Naive thymus-derived CD4-positive, alpha-beta T cell (primary cell): ENCODE data around the gene FAM120B. TPM values are rescaled to one million over a fixed set of nuclear protein-coding genes. Genes with fewer than 3 reads are reported as not detected.

Experiments used
- ATAC-seq: fragments of 150-1000 bp; cut with Tn5 transposase; 2 replicates; pipeline ENCODE4 v1.10.0; 2021; ENCODE audit warnings: mild to moderate bottlenecking, moderate library complexity
- CTCF ChIA-PET: fragments of 350-600 bp; sonication (Branson Sonifier 250); formaldehyde crosslinking; loops from one replicate; lab custom pipeline; 2021; ENCODE audit warnings: antibody characterized with exemption; lab: Charles Lee
- POLR2A ChIA-PET: fragments of 350-600 bp; sonication (Branson Sonifier 250); formaldehyde crosslinking; loops from one replicate; lab custom pipeline; 2021; ENCODE audit warnings: antibody characterized with exemption, inconsistent platforms; lab: Charles Lee
- DNase-seq, 9 donors: peaks; one replicate each; pipeline versions ENCODE4 v3.0.0 to v3.0.0-alpha.2; 2020 to 2022; ENCODE audit warnings: mixed read lengths in 1 of 9
- H3K27ac ChIP-seq: one replicate; pipeline ENCODE4 v1.7.0; 2013; ENCODE audit warnings: mild to moderate bottlenecking, low read depth, low read length, moderate library complexity
- H3K27me3 ChIP-seq, 2 donors: one replicate each; pipeline ENCODE4 v1.7.0; 2013; ENCODE audit warnings: low read length in 2 of 2, mild to moderate bottlenecking in 2 of 2, moderate library complexity in 2 of 2; ENCODE audit not compliant: control insufficient read depth in 2 of 2, insufficient read depth in 2 of 2
- H3K36me3 ChIP-seq, 3 experiments: 1 replicate in 2 of 3; 2 replicates in 1 of 3; pipeline ENCODE4 v1.7.0; 2013; ENCODE audit warnings: low read length in 3 of 3, mild to moderate bottlenecking in 3 of 3, moderate library complexity in 1 of 3; ENCODE audit not compliant: insufficient read depth in 3 of 3, control insufficient read depth in 2 of 3
- H3K4me1 ChIP-seq, 2 donors: one replicate each; pipeline ENCODE4 v1.7.0; 2013; ENCODE audit warnings: low read length in 2 of 2, mild to moderate bottlenecking in 2 of 2, moderate library complexity in 1 of 2; ENCODE audit not compliant: control insufficient read depth in 2 of 2, insufficient read depth in 2 of 2
- H3K4me3 ChIP-seq: 2 replicates; pipeline ENCODE4 v1.7.0; 2013; ENCODE audit warnings: mild to moderate bottlenecking, low read length
- H3K9me3 ChIP-seq, 3 experiments: 1 replicate in 2 of 3; 2 replicates in 1 of 3; pipeline ENCODE4 v1.7.0; 2013; ENCODE audit warnings: low read length in 3 of 3; ENCODE audit not compliant: control insufficient read depth in 2 of 3
- H3K27ac Mint-ChIP-seq, 9 donors: one replicate each; pipeline ENCODE4 v1.8.0; 2020 to 2022; ENCODE audit warnings: mixed read lengths in 9 of 9, mild to moderate bottlenecking in 8 of 9, moderate library complexity in 5 of 9, inconsistent platforms in 2 of 9
- H3K27me3 Mint-ChIP-seq, 5 donors: one replicate each; pipeline ENCODE4 v1.8.0; 2021 to 2022; ENCODE audit warnings: mixed read lengths in 5 of 5, mild to moderate bottlenecking in 1 of 5
- H3K36me3 Mint-ChIP-seq, 5 donors: one replicate each; pipeline ENCODE4 v1.8.0; 2020 to 2022; ENCODE audit warnings: mixed read lengths in 5 of 5, mild to moderate bottlenecking in 3 of 5, inconsistent platforms in 1 of 5
- H3K4me1 Mint-ChIP-seq, 7 donors: one replicate each; pipeline ENCODE4 v1.8.0; 2020 to 2022; ENCODE audit warnings: mixed read lengths in 7 of 7, mild to moderate bottlenecking in 3 of 7, inconsistent platforms in 1 of 7
- H3K4me3 Mint-ChIP-seq, 10 donors: one replicate each; pipeline ENCODE4 v1.8.0; 2020 to 2022; ENCODE audit warnings: mild to moderate bottlenecking in 10 of 10, mixed read lengths in 10 of 10, moderate library complexity in 6 of 10, inconsistent platforms in 2 of 10
- H3K9me3 Mint-ChIP-seq, 11 donors: one replicate each; pipeline ENCODE4 v1.8.0; 2020 to 2022; ENCODE audit warnings: mixed read lengths in 11 of 11, mild to moderate bottlenecking in 4 of 11, inconsistent platforms in 1 of 11, moderate library complexity in 1 of 11
- intact Hi-C, 2 donors: fragments of 100-400 bp; cut with micrococcal nuclease; formaldehyde crosslinking; loops; one replicate each; pipeline ENCODE4 v1.15.1; 2023
- polyA plus RNA-seq, 2 donors: library from polyadenylated mRNA; unstranded; fragments of 300-500 nt; fragmentation: Illumina TruSeq; gene quantifications; one replicate each; pipeline ENCODE4 v1.2.3, GENCODE V29; 2021
- total RNA-seq, 6 experiments: library from RNA in 5 of 6; stranded (reverse) in 5 of 6; gene quantifications; 1 replicate in 5 of 6; 2 replicates in 1 of 6; pipeline ENCODE4 v1.2.3 and lab custom pipeline; 2021 to 2026

The FAM120B gene
- total and polyA plus RNA-seq, 7 experiments from 2014 or later, result 27.2 to 53.4 (median 35.5) TPM

DNA sequence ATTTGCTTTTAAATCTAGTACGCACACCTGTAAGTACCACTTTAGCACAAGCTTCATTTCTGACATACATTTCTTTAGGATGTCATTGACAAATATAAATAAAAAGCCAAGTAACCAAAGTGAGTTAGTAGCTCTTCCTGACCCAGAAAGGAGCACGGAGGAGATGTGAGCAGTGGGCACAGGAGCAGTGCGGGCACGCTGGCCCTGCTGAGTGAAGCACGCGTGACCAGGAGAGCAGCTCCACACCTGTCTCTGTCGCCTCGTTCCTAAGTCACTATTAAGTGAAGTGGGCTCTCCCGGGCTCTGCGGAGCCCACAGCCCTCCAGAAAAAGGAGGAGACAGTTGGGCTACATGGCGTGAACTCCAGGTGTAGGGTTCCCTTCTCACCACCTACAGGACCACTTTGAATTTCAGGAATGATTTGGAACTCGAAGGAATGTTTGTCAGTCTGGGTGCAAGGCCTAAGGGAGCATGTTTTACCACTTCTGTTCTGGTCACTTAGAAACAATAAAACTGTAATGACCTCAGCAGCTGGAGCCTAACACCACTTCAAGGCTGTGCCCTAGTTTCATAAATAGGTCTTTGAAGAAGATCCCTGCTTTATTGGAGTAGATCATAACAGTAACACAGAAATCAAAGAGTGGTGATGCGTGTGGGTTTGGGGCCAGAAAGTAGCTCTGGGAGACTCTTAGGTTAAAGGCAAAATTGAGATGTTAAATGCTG lies 95.9 kb downstream of the FAM120B start:
- no peaks in the 10 kb centered on the region for H3K9me3 ChIP-seq
- no peak overlapping the region for H3K4me3 ChIP-seq
- Mint-ChIP-seq H3K27me3 (no peaks in the 10 kb centered on the region), H3K4me3 (no peak overlapping the region), H3K36me3 (peaks cover 5 to 64% (median 27%) of the 10 kb centered on the region in 5 donors), H3K27ac (peak overlapping the region in 6 of 9 donors; percentile 8 to 52 (median 40)), H3K9me3 (peaks cover 0 to 4% (median 0%) of the 10 kb centered on the region in 11 donors), H3K4me1 (peaks cover 0 to 14% (median 0%) of the 10 kb centered on the region in 7 donors)
- H3K4me1 ChIP-seq, result no peaks in the 10 kb centered on the region
- intact Hi-C loops, result no loop called here
- CTCF ChIA-PET, result interaction anchor here (0.5 kb wide), 1 partner anchor 558 kb away, joined by 3 read pairs; no protein-coding TSS in a partner anchor
- no peaks in the 10 kb centered on the region for H3K27me3 ChIP-seq
- ATAC-seq, result no peak
- peaks cover under 1 to 69% (median 6%) of the 10 kb centered on the region in 3 experiments for H3K36me3 ChIP-seq
- POLR2A ChIA-PET, result no interaction called here
- DNase-seq, result no peak
- no peak overlapping the region for H3K27ac ChIP-seq

DNA sequence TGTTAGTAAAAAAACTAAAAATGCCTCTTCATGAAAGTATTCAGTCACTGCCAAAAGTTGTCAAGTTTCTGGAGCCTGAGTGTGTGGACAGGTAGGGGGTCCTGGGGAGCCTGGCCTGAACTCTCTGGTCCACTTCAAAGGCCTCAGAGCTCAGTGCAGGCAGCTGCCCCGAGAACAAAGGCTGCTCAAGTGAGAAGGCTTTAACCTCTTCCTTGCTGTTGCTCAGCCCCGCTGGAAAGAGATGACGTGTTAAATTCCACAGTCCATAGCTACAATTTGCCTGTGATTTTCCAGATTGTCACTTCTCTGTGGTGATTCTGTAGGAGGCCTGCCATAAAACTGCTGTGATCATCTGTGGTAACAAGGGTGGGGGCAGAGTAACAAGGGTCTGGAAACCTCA lies 96.9 kb downstream of the FAM120B start:
- ChIA-PET POLR2A (no interaction called here), CTCF (no interaction called here)
- no peaks in the 10 kb centered on the region for H3K4me1 ChIP-seq
- H3K4me3 ChIP-seq, result no peak overlapping the region
- Mint-ChIP-seq H3K4me3 (no peak overlapping the region), H3K36me3 (peaks cover 5 to 68% (median 35%) of the 10 kb centered on the region in 5 donors), H3K27ac (peak overlapping the region in 4 of 9 donors; percentile 8 to 48 (median 42)), H3K9me3 (peaks cover 0 to 4% (median 0%) of the 10 kb centered on the region in 11 donors), H3K4me1 (peaks cover 0 to 21% (median 0%) of the 10 kb centered on the region in 7 donors), H3K27me3 (no peaks in the 10 kb centered on the region)
- peaks cover 0 to 62% (median 0%) of the 10 kb centered on the region in 3 experiments for H3K36me3 ChIP-seq
- no peak for ATAC-seq
- H3K27ac ChIP-seq, result no peak overlapping the region
- intact Hi-C loops, result no loop called here
- DNase-seq, result no peak
- no peaks in the 10 kb centered on the region for H3K27me3 ChIP-seq
- no peaks in the 10 kb centered on the region for H3K9me3 ChIP-seq

DNA sequence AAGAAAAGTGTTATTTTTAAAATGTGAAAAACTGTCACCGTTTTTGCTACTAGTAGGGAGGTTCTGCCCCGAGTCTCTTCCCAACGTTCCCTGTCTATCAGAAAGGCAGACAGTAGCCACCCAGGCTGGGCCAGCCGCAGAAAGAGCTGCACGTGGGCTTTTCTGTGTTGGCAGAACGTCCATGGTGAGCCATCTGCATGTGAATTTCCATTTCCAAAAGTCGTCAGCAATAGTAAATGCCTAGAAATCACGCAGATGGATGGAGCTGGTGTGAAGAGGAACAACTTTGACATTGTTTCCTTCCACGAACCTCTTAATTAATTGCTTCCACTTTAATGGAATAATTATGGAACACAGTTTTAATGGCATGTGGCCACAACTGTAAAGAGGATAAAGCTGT lies 97.5 kb downstream of the FAM120B start:
- intact Hi-C loops, result no loop called here
- Mint-ChIP-seq H3K4me3 (no peak overlapping the region), H3K36me3 (peaks cover 5 to 65% (median 35%) of the 10 kb centered on the region in 5 donors), H3K4me1 (peaks cover 0 to 21% (median 0%) of the 10 kb centered on the region in 7 donors), H3K9me3 (peaks cover 0 to 5% (median 0%) of the 10 kb centered on the region in 11 donors), H3K27me3 (no peaks in the 10 kb centered on the region), H3K27ac (peak overlapping the region in 2 of 9 donors; percentile 8 to 48)
- Histone ChIP-seq H3K4me1 (no peaks in the 10 kb centered on the region), H3K27me3 (no peaks in the 10 kb centered on the region), H3K9me3 (no peaks in the 10 kb centered on the region), H3K36me3 (peaks cover 0 to 62% (median 0%) of the 10 kb centered on the region in 3 experiments), H3K4me3 (no peak overlapping the region), H3K27ac (no peak overlapping the region)
- CTCF ChIA-PET, result no interaction called here
- DNase-seq, result no peak
- POLR2A ChIA-PET, result no interaction called here
- ATAC-seq, result no peak

DNA sequence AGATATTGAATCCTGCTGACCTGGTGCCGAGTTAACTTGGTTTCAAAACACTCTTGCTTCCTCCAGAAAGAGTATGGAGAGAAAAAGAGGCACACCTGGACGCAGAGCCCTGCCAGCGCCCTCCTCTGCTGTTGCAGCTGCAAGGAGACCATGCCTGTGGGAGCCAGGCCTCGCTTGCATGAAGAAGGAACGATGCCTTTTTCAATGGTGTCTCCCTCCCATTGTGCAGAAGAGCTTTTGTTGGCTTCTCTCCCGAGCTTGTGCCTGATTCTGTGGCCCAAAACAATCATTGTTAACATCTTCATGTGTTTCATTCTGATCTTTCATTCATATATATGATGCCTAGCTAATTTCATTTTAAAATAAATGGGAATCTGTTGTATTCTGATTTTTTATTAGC lies 98.1 kb downstream of the FAM120B start:
- peaks cover 0 to 6% (median 0%) of the 10 kb centered on the region in 11 donors for H3K9me3 Mint-ChIP-seq
- intact Hi-C loops, result no loop called here
- Histone ChIP-seq H3K4me3 (no peak overlapping the region), H3K27me3 (no peaks in the 10 kb centered on the region), H3K9me3 (no peaks in the 10 kb centered on the region), H3K36me3 (peaks cover 0 to 62% (median 0%) of the 10 kb centered on the region in 3 experiments), H3K4me1 (no peaks in the 10 kb centered on the region), H3K27ac (no peak overlapping the region)
- POLR2A ChIA-PET, result no interaction called here
- peaks cover 0 to 21% (median 0%) of the 10 kb centered on the region in 7 donors for H3K4me1 Mint-ChIP-seq
- no peak overlapping the region for H3K4me3 Mint-ChIP-seq
- DNase-seq, result no peak
- CTCF ChIA-PET, result no interaction called here
- H3K27me3 Mint-ChIP-seq, result no peaks in the 10 kb centered on the region
- peak overlapping the region in 1 of 9 donors; percentile 32 for H3K27ac Mint-ChIP-seq
- ATAC-seq, result no peak
- H3K36me3 Mint-ChIP-seq, result peaks cover 5 to 65% (median 35%) of the 10 kb centered on the region in 5 donors

DNA sequence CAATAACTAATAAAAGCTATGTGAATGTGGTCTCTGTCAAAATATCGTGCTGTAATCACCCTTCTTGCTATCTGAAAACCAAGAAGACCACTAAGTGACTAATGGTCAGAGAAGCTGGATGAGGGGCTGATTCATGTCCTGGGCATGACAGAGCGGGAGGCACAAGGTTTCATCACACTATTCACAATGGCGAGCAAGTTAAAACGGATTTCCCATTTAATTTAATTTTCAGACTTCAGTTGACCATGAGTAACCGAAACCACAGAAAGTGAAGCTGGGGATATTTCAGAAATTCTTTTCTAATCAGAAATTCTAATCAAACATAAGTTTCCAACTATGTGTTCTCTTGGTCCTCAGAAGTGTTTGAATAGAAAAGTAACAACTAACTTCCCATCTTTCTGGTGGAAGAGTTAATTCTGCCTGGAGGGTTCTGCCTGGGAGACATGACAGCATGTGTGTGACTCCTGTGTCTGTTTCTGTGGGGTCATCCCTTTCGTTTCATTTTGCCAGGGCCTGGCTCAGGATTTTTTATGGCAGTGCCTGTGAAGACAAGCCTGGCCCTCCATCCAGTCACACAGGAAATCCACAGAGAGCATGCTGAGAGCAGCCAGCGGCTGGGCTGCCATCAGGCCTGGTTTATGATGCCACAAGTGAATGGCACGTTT lies 98.9 kb downstream of the FAM120B start:
- CTCF ChIA-PET, result no interaction called here
- H3K36me3 Mint-ChIP-seq, result peaks cover 8 to 60% (median 35%) of the 10 kb centered on the region in 5 donors
- H3K27ac Mint-ChIP-seq, result peak overlapping the region in 3 of 9 donors; percentile 32 to 50 (median 47)
- peaks cover 0 to 13% (median 6%) of the 10 kb centered on the region in 11 donors for H3K9me3 Mint-ChIP-seq
- no peak for DNase-seq
- H3K4me1 ChIP-seq, result no peaks in the 10 kb centered on the region
- H3K27me3 Mint-ChIP-seq, result peaks cover 0 to 2% (median 0%) of the 10 kb centered on the region in 5 donors
- ATAC-seq, result no peak
- H3K4me3 Mint-ChIP-seq, result no peak overlapping the region
- no peaks in the 10 kb centered on the region for H3K27me3 ChIP-seq
- H3K36me3 ChIP-seq, result peaks cover 0 to 58% (median 0%) of the 10 kb centered on the region in 3 experiments
- intact Hi-C loops, result no loop called here
- H3K9me3 ChIP-seq, result no peaks in the 10 kb centered on the region
- peaks cover 0 to 21% (median 0%) of the 10 kb centered on the region in 7 donors for H3K4me1 Mint-ChIP-seq
- no peak overlapping the region for H3K4me3 ChIP-seq
- no peak overlapping the region for H3K27ac ChIP-seq
- POLR2A ChIA-PET, result no interaction called here

DNA sequence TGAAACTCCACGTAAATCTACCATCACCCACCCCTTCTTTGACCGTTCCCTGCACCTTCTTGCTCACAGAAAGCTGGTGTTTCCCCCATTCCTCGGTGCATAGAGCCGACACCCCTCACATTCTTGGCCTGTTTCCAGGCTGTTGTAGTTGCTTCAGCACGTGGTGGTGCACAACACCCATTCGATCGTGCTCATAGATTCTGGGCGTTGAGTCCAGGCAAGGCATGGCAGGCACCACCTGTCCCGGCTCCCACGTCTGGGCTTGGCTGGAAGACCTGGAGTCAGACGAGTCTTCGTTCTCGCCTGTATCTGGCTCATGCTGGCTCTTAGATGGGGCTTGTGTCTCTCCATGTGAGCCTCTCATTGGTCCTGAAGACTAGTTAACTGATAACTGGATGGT lies 100.6 kb downstream of the FAM120B start:
- Histone ChIP-seq H3K36me3 (peaks cover 0 to 42% (median 0%) of the 10 kb centered on the region in 3 experiments), H3K27ac (no peak overlapping the region), H3K9me3 (no peaks in the 10 kb centered on the region), H3K4me3 (no peak overlapping the region), H3K27me3 (no peaks in the 10 kb centered on the region), H3K4me1 (no peaks in the 10 kb centered on the region)
- Mint-ChIP-seq H3K27me3 (peaks cover 0 to 13% (median 0%) of the 10 kb centered on the region in 5 donors), H3K27ac (peak overlapping the region in 2 of 9 donors; percentile 51 to 66), H3K9me3 (peaks cover 3 to 29% (median 17%) of the 10 kb centered on the region in 11 donors), H3K36me3 (peaks cover 16 to 53% (median 34%) of the 10 kb centered on the region in 5 donors), H3K4me3 (no peak overlapping the region), H3K4me1 (peaks cover 0 to 21% (median 0%) of the 10 kb centered on the region in 7 donors)
- intact Hi-C loops, result no loop called here
- DNase-seq, result no peak
- ChIA-PET POLR2A (no interaction called here), CTCF (no interaction called here)
- ATAC-seq, result no peak
